Measurements from ENCODE around the gene RNU6-1. TPM values are rescaled to one million over a fixed set of nuclear protein-coding genes. Genes with fewer than 3 reads are reported as not detected.

Gene RNU6-1
- total RNA-seq, 1 donor from 2014 or later = not detected

- no peak overlapping the region for H3K4me2 ChIP-seq
- no peaks in the 10 kb centered on the region for H3K36me3 ChIP-seq
- peaks cover 25% of the 10 kb centered on the region for H3K4me1 ChIP-seq
- H3K4me1 Mint-ChIP-seq = peaks cover 41% of the 10 kb centered on the region
- no peak overlapping the region for H3K4me3 ChIP-seq
- no peak overlapping the region for H3K9ac ChIP-seq
- H2AFZ ChIP-seq (replicated peaks) = no peak overlapping the region
- no peaks in the 10 kb centered on the region for H4K20me1 ChIP-seq (ENCODE audit: low read depth)
- no peaks in the 10 kb centered on the region for H3K9me3 Mint-ChIP-seq
- no peaks in the 10 kb centered on the region for H3K27me3 ChIP-seq
- no peak overlapping the region for H3K27ac ChIP-seq
- H3K79me2 ChIP-seq (ENCODE audit: low read depth) = no peaks in the 10 kb centered on the region
- no peak overlapping the region for H3K4me3 Mint-ChIP-seq
- peaks cover 4% of the 10 kb centered on the region for H3K36me3 Mint-ChIP-seq
- H3K9me3 ChIP-seq (ENCODE audit: low read depth) = no peaks in the 10 kb centered on the region
- TF ChIP-seq, protein P1, sequence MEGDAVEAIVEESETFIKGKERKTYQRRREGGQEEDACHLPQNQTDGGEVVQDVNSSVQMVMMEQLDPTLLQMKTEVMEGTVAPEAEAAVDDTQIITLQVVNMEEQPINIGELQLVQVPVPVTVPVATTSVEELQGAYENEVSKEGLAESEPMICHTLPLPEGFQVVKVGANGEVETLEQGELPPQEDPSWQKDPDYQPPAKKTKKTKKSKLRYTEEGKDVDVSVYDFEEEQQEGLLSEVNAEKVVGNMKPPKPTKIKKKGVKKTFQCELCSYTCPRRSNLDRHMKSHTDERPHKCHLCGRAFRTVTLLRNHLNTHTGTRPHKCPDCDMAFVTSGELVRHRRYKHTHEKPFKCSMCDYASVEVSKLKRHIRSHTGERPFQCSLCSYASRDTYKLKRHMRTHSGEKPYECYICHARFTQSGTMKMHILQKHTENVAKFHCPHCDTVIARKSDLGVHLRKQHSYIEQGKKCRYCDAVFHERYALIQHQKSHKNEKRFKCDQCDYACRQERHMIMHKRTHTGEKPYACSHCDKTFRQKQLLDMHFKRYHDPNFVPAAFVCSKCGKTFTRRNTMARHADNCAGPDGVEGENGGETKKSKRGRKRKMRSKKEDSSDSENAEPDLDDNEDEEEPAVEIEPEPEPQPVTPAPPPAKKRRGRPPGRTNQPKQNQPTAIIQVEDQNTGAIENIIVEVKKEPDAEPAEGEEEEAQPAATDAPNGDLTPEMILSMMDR (IDR thresholded peaks at IDR 0.05) = no peak
- TF ChIP-seq EZH2phosphoT487 (IDR thresholded peaks at IDR 0.05) (no peak), EZH2 (IDR thresholded peaks at IDR 0.05) (no peak)
- DNase-seq (ENCODE audit: low spot score) = no peak
- peaks cover 13% of the 10 kb centered on the region for H3K27me3 Mint-ChIP-seq (ENCODE audit: insufficient read depth, low read depth)
- peaks cover 14% of the 10 kb centered on the region for H3F3A ChIP-seq (ENCODE audit: low read depth)
- peak overlapping the region; percentile 37 for H3K27ac Mint-ChIP-seq
Measured at GRCh38 chr15:67809866-67810265, 30.0 kb downstream of the RNU6-1 start.

GRCh38 chr15:67809441-67809840 lies 30.4 kb downstream of the RNU6-1 start:
- Histone ChIP-seq H3K4me3 (no peak overlapping the region), H2AFZ (replicated peaks) (no peak overlapping the region), H3K27ac (no peak overlapping the region), H4K20me1 (ENCODE audit: low read depth) (no peaks in the 10 kb centered on the region), H3K79me2 (ENCODE audit: low read depth) (no peaks in the 10 kb centered on the region), H3K36me3 (no peaks in the 10 kb centered on the region), H3K4me2 (no peak overlapping the region), H3K4me1 (peaks cover 30% of the 10 kb centered on the region), H3K9ac (no peak overlapping the region), H3K9me3 (ENCODE audit: low read depth) (no peaks in the 10 kb centered on the region), H3K27me3 (no peaks in the 10 kb centered on the region), H3F3A (ENCODE audit: low read depth) (peaks cover 14% of the 10 kb centered on the region)
- DNase-seq (ENCODE audit: low spot score) = no peak
- Mint-ChIP-seq H3K27me3 (ENCODE audit: insufficient read depth, low read depth) (peaks cover 13% of the 10 kb centered on the region), H3K36me3 (peaks cover 4% of the 10 kb centered on the region), H3K4me1 (peaks cover 45% of the 10 kb centered on the region), H3K4me3 (no peak overlapping the region), H3K9me3 (no peaks in the 10 kb centered on the region), H3K27ac (peak overlapping the region; percentile 37)
- TF ChIP-seq EZH2 (IDR thresholded peaks at IDR 0.05) (no peak), EZH2phosphoT487 (IDR thresholded peaks at IDR 0.05) (no peak)
- TF ChIP-seq, protein P1 (IDR thresholded peaks at IDR 0.05) = no peak

DNA sequence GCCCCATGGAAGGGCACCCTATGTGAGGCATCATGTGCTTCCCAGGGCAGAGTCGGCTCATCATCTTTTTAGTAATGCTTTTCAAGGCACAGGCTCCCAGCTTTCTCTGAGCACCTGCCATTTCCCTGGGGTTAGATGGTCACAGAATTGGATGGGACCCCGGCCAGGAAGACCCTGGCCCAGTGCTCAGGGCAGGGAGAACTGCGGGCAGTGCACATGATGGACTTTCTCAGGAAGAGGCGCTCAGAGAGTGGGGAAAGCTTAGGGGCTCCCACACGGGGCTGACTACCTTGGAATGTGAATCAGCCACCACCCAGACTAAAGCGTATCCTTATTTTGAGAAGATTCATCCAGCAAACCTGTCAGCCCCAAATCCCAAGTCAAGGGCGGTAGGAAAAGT lies 31.0 kb downstream of the RNU6-1 start:
- H3K4me1 ChIP-seq = peaks cover 36% of the 10 kb centered on the region
- no peak overlapping the region for H3K27ac Mint-ChIP-seq
- H3K9me3 ChIP-seq (ENCODE audit: low read depth) = no peaks in the 10 kb centered on the region
- H3K4me3 ChIP-seq = no peak overlapping the region
- H2AFZ ChIP-seq (replicated peaks) = no peak overlapping the region
- DNase-seq (ENCODE audit: low spot score) = no peak
- no peak overlapping the region for H3K27ac ChIP-seq
- peaks cover 50% of the 10 kb centered on the region for H3K4me1 Mint-ChIP-seq
- no peaks in the 10 kb centered on the region for H3K27me3 ChIP-seq
- H3K9me3 Mint-ChIP-seq = no peaks in the 10 kb centered on the region
- peaks cover 13% of the 10 kb centered on the region for H3K27me3 Mint-ChIP-seq (ENCODE audit: insufficient read depth, low read depth)
- no peak overlapping the region for H3K4me3 Mint-ChIP-seq
- no peaks in the 10 kb centered on the region for H3K36me3 ChIP-seq
- H3K9ac ChIP-seq = no peak overlapping the region
- H3K4me2 ChIP-seq = no peak overlapping the region
- peaks cover 14% of the 10 kb centered on the region for H3F3A ChIP-seq (ENCODE audit: low read depth)
- H3K79me2 ChIP-seq (ENCODE audit: low read depth) = no peaks in the 10 kb centered on the region
- H3K36me3 Mint-ChIP-seq = peaks cover 4% of the 10 kb centered on the region
- no peaks in the 10 kb centered on the region for H4K20me1 ChIP-seq (ENCODE audit: low read depth)
- TF ChIP-seq EZH2 (IDR thresholded peaks at IDR 0.05) (no peak), EZH2phosphoT487 (IDR thresholded peaks at IDR 0.05) (no peak)
- TF ChIP-seq, protein P1 (IDR thresholded peaks at IDR 0.05) = no peak
